ENCODE results near the gene MCRIP2.
A peak's percentile ranks its signal among the peaks of the same experiment; 100 is the strongest.

DNA sequence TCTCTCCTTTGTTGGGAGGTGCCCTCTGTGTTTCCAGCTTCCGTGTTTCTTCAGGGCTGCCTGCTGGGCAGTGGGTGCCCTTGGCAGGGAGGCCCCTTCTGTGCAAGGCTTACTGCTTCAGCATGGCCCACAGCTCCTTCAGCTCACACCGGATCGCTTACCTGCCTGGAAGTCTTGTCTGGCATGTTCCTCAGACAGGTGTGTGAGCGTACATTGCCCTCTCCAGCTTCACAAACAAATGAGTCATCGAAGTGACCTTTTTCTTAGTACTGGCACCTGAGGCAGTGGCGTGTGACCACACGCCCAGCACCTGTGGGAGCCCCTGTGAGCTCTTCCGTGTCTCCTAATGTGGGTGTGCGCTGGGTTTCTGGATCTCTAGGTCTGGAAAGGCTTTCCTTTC lies 48.2 kb upstream of the MCRIP2 start:
- TF ChIP-seq, protein P1, sequence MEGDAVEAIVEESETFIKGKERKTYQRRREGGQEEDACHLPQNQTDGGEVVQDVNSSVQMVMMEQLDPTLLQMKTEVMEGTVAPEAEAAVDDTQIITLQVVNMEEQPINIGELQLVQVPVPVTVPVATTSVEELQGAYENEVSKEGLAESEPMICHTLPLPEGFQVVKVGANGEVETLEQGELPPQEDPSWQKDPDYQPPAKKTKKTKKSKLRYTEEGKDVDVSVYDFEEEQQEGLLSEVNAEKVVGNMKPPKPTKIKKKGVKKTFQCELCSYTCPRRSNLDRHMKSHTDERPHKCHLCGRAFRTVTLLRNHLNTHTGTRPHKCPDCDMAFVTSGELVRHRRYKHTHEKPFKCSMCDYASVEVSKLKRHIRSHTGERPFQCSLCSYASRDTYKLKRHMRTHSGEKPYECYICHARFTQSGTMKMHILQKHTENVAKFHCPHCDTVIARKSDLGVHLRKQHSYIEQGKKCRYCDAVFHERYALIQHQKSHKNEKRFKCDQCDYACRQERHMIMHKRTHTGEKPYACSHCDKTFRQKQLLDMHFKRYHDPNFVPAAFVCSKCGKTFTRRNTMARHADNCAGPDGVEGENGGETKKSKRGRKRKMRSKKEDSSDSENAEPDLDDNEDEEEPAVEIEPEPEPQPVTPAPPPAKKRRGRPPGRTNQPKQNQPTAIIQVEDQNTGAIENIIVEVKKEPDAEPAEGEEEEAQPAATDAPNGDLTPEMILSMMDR (IDR thresholded peaks at IDR 0.05) = peak in 1 of 6 experiments; percentile 10
- TF ChIP-seq POLR2A (IDR thresholded peaks at IDR 0.05) = no peak

All from esophagus squamous epithelium (tissue), 4 donors.